Activated T-cell treated with anti-CD3 and anti-CD28 coated beads for 48 hours (primary cell): ENCODE results near the gene HAUS1.

Experiments used
- DNase-seq: peaks from one replicate; pipeline ENCODE4 v3.0.0-alpha.2; 2020; ENCODE audit warnings: low read depth

Gene HAUS1, protein sequence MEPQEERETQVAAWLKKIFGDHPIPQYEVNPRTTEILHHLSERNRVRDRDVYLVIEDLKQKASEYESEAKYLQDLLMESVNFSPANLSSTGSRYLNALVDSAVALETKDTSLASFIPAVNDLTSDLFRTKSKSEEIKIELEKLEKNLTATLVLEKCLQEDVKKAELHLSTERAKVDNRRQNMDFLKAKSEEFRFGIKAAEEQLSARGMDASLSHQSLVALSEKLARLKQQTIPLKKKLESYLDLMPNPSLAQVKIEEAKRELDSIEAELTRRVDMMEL

DNA sequence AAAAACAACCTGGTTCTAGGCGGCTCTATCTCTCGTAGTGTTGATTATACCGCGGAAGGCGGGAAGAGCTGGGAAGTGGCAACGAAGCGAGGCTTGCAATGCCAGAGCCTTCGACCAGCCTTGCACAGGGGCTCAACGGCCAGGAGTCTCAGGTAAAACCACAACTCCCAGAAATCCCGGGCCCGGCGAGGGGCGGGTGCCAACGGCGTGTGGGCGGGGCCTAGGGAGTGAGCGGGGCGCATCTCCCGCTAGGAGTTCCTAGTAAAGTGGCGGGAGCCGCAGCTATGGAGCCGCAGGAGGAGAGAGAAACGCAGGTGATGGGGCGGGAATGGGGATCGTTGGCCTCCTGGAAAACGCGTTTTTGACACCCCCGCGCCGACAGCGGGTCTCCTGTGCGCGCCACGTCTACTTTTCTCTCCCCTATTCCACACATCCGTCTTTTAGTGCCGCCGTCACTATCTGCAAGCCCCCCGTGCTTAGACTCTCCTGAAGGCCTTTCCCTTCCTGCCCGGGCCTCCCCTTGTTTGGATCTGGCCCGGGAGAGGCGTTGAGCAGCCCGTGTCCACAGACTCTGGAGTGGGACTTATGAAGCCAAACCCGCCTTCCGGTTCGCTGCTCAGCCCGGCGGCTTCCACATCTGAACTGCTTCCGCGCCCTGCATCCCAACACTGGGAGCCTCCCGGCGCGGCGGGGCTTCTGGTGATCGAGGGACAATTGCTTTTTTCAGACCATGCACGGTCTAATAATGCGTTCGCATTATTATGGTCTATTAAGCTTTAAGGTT lies at the start of gene HAUS1:
HAUS1 (plus strand) TSS at position 258 of the 784 bp plus-strand sequence; CDS start at position 285, 27 bp downstream.
- DNase-seq: peak; percentile 81

GRCh38 chr18:46054956-46055837 lies 49.0 kb upstream of the HAUS1 start:
- DNase-seq: no peak

GRCh38 chr18:46055838-46056230 lies 48.4 kb upstream of the HAUS1 start:
- no peak for DNase-seq

- DNase-seq: no peak
These were observed 43.8 kb upstream of the HAUS1 start for GRCh38 chr18:46060359-46060841.

GRCh38 chr18:46061387-46061786 lies 42.8 kb upstream of the HAUS1 start:
- no peak for DNase-seq

- no peak for DNase-seq
These were observed 42.4 kb upstream of the HAUS1 start for GRCh38 chr18:46061796-46062195.

DNA sequence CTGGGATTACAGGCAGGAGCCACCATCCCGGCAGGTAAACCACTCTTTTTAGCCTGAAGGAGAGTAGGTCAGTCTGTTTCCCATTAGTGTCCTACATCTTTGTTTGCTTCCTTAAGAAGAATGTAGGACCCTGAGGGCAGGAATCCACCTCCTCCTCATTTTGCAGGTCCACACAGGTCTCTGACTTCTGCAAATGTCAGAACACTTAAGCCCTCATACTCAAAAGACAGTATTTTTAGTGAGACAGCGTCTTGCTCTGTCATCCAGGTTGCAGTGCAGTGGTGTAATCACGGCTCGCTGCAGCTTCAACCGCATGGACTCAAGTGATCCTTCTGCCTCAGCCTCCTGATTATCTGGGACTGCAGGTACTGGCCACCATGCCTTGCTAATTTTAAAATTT lies 41.4 kb upstream of the HAUS1 start:
- DNase-seq: no peak

DNA sequence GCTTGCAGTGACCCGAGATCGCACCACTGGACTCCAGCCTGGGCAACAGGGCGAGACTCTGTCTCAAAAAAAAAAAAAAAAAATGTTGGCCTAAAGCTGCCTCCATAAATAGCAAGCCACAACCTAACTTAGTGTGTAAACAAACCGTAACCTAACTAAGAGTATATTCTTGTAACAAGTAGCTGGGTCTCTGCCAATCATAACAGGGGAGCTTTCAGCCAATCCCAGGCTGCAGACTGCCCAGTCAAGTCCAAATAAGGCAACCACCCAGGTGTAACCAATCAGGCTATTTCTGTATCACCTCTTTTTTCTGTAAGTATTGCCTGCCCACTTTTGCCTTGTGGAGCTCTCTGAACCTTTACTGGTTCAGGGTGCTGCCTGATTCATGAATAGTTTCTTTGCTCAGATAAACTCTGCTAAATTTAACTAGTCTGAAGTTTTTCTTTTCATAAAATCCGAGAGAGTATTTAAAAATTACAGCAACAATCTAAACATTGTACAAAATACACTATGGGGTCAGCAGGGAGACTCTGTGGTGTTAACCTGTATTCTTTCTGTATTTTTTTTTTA lies 36.7 kb upstream of the HAUS1 start:
- no peak for DNase-seq

DNA sequence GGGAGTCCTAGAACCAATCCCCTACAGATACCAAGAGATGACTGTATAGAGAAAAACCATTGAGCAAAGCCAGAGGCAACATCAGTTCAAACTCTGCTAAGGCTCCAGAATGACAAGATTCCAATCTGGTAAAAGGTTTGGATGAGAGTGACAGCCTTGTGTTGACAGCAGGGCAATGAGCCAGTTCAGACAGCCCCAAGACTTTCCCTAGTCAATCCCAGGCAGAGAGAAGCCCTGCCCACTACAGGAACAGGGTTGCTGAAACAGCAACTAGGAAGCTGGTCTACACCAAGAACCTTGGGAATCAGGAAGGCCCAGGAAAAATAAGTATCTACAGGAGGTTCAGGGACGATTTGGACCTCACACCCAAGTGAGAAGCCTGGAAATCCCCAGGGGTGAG lies 35.4 kb upstream of the HAUS1 start:
- no peak for DNase-seq

GRCh38 chr18:46069524-46069923 lies 34.7 kb upstream of the HAUS1 start:
- DNase-seq: no peak

GRCh38 chr18:46070232-46070631 lies 34.0 kb upstream of the HAUS1 start:
- no peak for DNase-seq

GRCh38 chr18:46070815-46071652 lies 33.2 kb upstream of the HAUS1 start:
- peak; percentile 13 for DNase-seq

- DNase-seq: peak; percentile 65
These were observed 32.4 kb upstream of the HAUS1 start, which contains the start of gene PSTPIP2 for GRCh38 chr18:46071653-46072375. Gene PSTPIP2, minus strand, starts transcription at chr18:46072260. Its CDS starts 72 bp downstream, at chr18:46072188.

- DNase-seq: no peak
These were observed 31.8 kb upstream of the HAUS1 start for GRCh38 chr18:46072376-46072867.

GRCh38 chr18:46072959-46073358 lies 31.2 kb upstream of the HAUS1 start:
- no peak for DNase-seq

DNA sequence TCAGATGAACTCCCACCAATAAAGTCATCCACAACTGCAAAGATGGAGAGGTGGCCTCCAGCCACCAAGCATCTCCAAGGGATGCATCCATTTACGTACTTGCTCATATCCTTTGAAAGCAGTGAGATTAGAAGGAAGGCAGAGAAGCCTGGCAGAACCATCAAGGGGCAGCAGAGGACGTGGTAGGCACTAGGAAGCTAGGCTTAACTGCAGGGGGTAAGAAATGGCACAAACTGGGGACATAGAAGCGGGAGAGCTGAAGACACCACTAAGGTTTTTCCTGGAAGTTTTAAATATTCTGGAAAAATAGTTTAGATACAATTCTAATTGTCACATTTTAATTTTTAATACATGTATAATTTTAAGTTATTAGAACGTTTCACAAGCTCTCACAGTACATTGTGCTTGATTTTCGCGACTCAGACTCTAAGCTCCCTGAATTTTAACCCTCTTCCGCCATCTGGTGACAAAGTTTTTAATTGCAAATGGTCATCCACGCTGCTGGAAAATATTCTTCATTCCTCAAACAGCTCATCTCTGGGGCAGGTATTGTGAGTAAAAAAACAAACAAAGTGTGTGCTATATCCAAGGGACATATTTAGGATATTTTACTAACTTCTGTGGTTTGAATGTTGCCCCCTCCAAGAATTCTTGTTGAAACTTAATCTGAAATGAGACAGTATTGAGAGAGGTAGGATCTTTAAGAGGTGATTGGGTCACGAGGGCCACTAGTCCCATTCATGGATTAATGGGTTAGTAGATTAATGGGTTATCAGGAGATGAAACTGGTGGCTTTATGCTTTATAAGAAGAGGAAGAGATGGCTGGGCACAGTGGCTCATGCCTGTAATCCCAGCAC lies 30.5 kb upstream of the HAUS1 start:
- no peak for DNase-seq

DNA sequence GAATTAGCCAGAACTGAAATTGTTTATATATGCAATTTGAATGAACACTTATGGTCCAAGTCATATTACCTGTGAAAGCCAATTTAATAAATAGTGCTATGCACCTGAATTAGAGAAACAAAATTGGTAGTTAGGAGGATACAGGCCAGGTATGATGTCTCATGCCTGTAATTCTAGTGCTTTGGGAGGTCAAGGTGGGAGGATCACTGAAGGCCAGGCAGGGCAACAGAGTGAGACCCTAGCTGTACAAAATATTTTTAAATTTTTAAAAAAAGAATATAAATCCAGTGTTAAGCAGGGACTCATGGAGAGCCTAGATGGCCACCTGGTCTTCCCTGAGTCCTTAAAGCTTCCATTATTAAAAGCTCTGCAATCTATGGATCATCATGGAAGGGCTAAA lies 24.8 kb upstream of the HAUS1 start:
- DNase-seq: no peak

DNA sequence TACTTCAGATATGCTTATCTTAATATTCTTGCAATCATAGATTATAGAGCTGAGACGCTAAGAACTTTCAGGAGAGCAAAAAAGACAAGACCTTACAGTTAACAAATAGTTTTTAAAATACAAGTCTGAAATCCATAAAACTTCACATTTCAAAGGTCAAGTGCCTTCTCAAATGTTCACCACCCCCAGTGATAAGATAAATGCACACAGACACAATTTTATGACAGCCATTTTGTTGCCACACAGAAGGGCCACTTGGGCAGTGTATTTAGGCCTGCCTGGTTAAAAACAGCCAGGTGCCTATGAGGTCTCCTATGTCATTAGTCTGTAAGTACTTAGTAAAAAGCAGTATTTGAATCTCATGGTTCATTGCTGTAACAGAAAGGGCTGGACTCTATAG lies 24.0 kb upstream of the HAUS1 start:
- no peak for DNase-seq

DNA sequence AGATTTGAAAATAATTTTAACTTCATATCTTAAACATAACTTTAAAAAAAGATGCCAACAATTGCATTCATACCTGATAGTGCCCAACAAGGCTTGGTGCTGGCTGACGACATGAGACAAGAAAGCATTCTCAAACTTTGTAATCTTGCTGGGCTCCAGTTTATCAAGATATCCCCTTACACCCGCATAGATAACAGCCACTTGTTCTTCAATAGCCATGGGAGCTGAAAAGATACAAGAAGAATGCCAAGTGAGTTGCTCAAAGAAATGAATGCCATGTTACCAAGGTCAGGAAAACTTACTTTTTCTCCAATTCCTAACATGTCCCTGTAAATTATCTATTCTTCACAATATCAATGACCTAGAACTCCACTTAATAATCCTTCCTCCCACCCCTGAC lies 19.8 kb upstream of the HAUS1 start:
- no peak for DNase-seq
